Measurements from ENCODE around the gene XYLT2. TPM values are rescaled to one million over a fixed set of nuclear protein-coding genes. Genes with fewer than 3 reads are reported as not detected.
"Not testable (repeated sequence)": the region's sequence is repeated elsewhere in the genome, so short reads cannot be mapped to it uniquely, and the experiment has no call there.

The XYLT2 gene
- total RNA-seq, 2 donors from 2014 or later, result 15.6 to 28.5 TPM

- no peaks in the 10 kb centered on the region for H3K36me3 ChIP-seq
- H3K9me3 ChIP-seq, result no peaks in the 10 kb centered on the region
- no peak overlapping the region for H3K9ac ChIP-seq (ENCODE audit: low read depth in 2 of 2, low read length in 2 of 2)
- intact Hi-C loops (cut with DNase I), result no loop called here
- H3K27ac ChIP-seq, result no peak overlapping the region
- H3K4me3 ChIP-seq, result no peak overlapping the region
- no peak for TF ChIP-seq CTCF (IDR thresholded peaks at IDR 0.05)
- no peaks in the 10 kb centered on the region for H3K27me3 ChIP-seq
- no peak for DNase-seq
- H3K4me1 ChIP-seq, result no peaks in the 10 kb centered on the region
These were observed 31.4 kb upstream of the XYLT2 start for GRCh38 chr17:50314456-50315011.

- Histone ChIP-seq H3K27me3 (no peaks in the 10 kb centered on the region), H3K9ac (ENCODE audit: low read depth in 2 of 2, low read length in 2 of 2) (no peak overlapping the region), H3K9me3 (no peaks in the 10 kb centered on the region), H3K4me3 (no peak overlapping the region), H3K36me3 (no peaks in the 10 kb centered on the region), H3K4me1 (no peaks in the 10 kb centered on the region), H3K27ac (no peak overlapping the region)
- intact Hi-C loops (cut with DNase I), result no loop called here
- TF ChIP-seq CTCF (IDR thresholded peaks at IDR 0.05), result no peak
- no peak for DNase-seq
These were observed 29.8 kb upstream of the XYLT2 start for GRCh38 chr17:50316016-50316587.

GRCh38 chr17:50316660-50317059 is 29.3 kb upstream of the XYLT2 start:
- H3K9me3 ChIP-seq; H3K27me3 ChIP-seq; intact Hi-C loops (cut with DNase I); H3K4me1 ChIP-seq; H3K9ac ChIP-seq (ENCODE audit: low read depth in 2 of 2, low read length in 2 of 2); H3K4me3 ChIP-seq; H3K27ac ChIP-seq; H3K36me3 ChIP-seq; DNase-seq: not testable (repeated sequence)

GRCh38 chr17:50317121-50317520 is 28.8 kb upstream of the XYLT2 start:
- no peaks in the 10 kb centered on the region for H3K36me3 ChIP-seq

GRCh38 chr17:50318501-50319285 is 27.2 kb upstream of the XYLT2 start:
- intact Hi-C loops (cut with DNase I), result no loop called here
- DNase-seq, result no peak
- Histone ChIP-seq H3K9ac (ENCODE audit: low read depth in 2 of 2, low read length in 2 of 2) (no peak overlapping the region), H3K27ac (no peak overlapping the region), H3K9me3 (no peaks in the 10 kb centered on the region), H3K36me3 (no peaks in the 10 kb centered on the region), H3K4me3 (no peak overlapping the region), H3K27me3 (no peaks in the 10 kb centered on the region), H3K4me1 (no peaks in the 10 kb centered on the region)
- no peak for TF ChIP-seq CTCF (IDR thresholded peaks at IDR 0.05)

More at GRCh38 chr17:50317121-50317520, 28.8 kb upstream of the XYLT2 start:
- Histone ChIP-seq H3K9ac (ENCODE audit: low read depth in 2 of 2, low read length in 2 of 2) (no peak overlapping the region), H3K27me3 (no peaks in the 10 kb centered on the region), H3K9me3 (no peaks in the 10 kb centered on the region), H3K27ac (no peak overlapping the region), H3K4me1 (no peaks in the 10 kb centered on the region), H3K4me3 (no peak overlapping the region)
- TF ChIP-seq CTCF (IDR thresholded peaks at IDR 0.05), result no peak
- no peak for DNase-seq
- intact Hi-C loops (cut with DNase I), result no loop called here
